Measurements from ENCODE around the gene SPPL3.

SPPL3 gene

DNA sequence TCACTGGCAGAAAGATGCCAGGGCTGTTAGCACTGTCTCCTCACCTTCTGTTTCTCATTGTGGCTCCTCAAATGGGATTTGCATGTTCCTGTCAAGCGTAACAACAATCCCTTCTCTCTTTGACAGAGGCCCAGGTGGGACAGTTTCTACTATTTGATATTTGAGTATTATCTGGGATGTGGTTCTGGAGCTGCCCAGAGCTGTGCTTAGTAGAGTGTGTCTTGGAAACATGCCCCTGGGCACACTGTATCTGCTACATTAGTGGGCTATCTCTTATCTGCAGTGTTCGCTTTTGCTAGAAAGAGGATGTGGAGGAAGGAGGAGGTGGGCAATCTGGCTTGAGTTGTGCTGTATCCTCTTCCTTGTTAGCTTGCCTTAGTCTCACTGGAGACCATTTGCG lies 182.3 kb downstream of the SPPL3 start:
- no peak for DNase-seq (ENCODE audit: low read depth)

DNA sequence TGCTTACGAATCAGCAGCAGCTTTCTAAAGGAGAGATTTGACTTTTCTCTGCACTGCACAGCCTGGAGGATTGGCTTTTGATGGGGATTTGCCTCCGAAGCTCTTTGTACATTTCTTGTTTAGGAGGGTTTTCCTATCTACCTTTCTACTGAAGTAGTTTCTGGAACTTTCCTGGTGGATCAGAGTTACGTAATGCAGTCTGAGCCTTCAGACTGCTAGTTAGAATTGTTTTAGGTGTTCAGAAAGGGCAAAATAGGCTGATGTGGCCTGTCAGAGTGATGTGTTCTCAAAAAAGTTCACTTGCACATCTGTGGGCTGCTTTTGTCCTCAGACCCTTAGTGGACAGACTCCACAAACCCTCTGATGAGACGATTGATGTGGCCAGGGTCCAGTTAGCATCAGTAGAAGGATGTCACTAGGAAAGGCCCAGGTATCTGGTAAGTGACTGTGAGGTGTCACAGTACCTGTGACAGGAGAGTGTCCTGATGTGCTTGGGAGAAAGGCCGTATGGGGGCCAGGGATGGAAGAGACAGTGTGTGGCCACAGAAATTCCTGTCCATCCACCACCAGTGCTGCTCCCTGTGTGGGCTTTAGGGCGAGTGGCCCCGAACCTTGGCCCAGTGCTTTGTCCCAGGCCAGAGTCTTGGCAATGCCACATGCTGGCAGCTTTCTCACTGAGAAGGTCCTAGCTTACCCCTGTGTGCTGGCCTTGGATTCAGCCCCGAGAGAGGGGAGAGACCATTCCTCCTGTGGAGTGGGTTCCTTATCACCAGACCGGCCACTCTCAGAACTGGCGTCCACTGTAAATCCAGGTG lies 183.0 kb downstream of the SPPL3 start:
- no peak for DNase-seq (ENCODE audit: low read depth)

GRCh38 chr12:120720234-120720986 lies 183.7 kb downstream of the SPPL3 start:
- peak; percentile 86 for DNase-seq (ENCODE audit: low read depth)

DNA sequence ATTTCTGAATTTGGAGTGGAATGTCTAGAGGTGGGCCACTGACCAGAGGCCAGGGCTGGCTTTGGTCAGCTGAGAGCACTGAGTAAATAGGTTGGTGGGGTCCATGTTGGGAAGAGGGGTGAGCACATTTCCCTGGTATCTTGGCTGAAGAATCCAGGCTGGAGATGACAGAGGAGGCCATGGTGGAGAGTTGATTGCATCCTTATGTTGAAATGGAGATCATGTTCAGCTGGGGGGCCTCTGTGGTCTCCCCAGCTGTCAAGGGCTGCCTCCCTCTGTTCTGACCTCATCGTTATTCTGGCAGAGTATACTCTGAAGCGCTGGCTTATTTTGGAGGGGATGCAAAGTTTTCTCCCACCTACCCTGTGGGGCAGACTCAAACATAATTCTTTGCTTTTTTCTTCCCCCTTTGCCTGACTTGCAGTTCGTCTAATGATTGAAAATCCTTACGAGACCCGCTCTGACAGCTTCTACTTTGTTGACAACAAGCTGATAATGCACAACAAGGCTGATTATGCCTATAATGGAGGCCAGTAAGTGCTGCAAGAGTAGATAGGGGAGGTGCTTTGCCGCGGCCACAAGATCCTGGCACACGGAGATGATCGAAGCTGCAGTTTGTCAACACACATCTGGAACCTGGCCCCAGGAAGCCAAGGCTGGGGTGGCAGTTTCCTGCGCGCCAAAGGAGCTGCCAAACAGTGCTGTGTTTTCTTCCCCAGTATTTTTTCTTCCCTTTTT lies 184.5 kb downstream of the SPPL3 start:
- DNase-seq (ENCODE audit: low read depth) = no peak

DNA sequence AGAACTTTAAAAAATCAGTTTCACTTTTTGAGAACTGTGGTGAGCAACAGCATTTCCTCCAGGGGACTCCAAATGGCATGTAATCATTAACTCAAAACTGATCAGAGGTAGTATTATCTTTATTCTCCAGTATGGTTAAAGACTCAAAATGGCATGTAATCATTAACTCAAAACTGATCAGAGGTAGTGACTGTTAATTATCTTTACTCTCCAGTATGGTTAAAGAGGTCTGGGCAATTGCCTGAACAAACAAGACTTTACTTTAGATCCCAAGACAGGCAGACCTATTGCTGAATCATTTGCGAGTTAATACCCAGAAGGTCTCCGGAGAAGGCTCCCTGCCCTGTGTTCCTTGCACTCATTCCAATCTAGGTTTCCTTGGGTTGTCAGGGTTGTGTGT lies 185.1 kb downstream of the SPPL3 start:
- no peak for DNase-seq (ENCODE audit: low read depth)

DNA sequence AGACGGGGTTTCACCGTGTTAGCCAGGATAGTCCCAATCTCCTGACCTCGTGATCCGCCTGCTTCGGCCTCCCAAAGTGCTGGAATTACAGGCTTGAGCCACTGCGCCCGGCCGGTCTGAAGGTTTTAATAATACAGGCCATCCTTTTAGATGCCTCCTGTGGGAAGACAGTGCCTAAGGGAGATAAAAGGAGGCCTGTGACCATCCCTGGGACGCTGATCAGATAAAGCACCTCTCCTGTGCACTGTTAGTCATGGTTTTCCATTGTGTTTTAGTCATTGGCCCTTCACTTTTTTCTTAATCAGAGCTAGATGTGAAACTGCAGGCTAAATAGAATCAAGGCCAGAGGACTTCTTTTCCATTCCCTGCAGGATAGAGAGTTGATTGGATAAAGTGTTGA lies 186.1 kb downstream of the SPPL3 start:
- no peak for DNase-seq (ENCODE audit: low read depth)

- peak; percentile 76 for DNase-seq (ENCODE audit: low read depth)
Measured at GRCh38 chr12:120713861-120714482, 190.2 kb downstream of the SPPL3 start.

DNA sequence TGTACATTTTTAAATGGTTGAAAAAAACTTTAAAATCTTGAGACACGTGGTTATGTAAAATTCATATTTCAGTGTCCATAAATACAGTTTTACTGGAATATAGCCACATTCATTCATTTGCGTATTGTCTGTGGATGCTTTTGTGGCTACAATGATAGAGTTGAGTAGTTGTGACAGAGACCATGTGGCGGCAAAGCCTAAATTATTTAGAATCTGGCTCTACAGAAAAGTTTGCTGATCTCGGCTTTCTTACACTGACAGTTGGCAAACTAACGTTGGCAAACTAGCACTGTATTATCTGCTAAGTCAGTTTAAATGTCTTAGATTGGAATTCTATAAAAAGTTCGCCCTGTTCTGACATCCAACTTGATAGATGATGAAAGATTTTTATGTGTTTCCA lies 191.5 kb downstream of the SPPL3 start:
- no peak for DNase-seq (ENCODE audit: low read depth)

All from iris pigment epithelial cell (primary cell).